ENCODE measurements around the gene ERMARD. TPM values are rescaled to one million over a fixed set of nuclear protein-coding genes. Genes with fewer than 3 reads are reported as not detected.

ERMARD gene
- total and polyA plus RNA-seq, 2 experiments from 2014 or later = 15.6 to 22.0 TPM

- H3K4me3 ChIP-seq = no peak overlapping the region
- no peaks in the 10 kb centered on the region for H3K4me1 ChIP-seq (ENCODE audit: insufficient read depth)
- no peaks in the 10 kb centered on the region for H3K9me3 ChIP-seq (ENCODE audit: low read depth)
- H2AFZ ChIP-seq = no peak overlapping the region
- H3K79me2 ChIP-seq (ENCODE audit: insufficient read depth) = no peaks in the 10 kb centered on the region
- in situ Hi-C loops (cut with MboI) = no loop called here
- H4K20me1 ChIP-seq (ENCODE audit: insufficient read depth) = no peaks in the 10 kb centered on the region
- WGBS, 2 experiments (ENCODE audit: low coverage in 1 of 2, low lambda C conversion rate in 2 of 2, missing lambda C conversion rate in 2 of 2) = 34 to 41% methylated on average over 2 of the region's 2 CpGs
- H3K36me3 ChIP-seq (ENCODE audit: low read depth) = no peaks in the 10 kb centered on the region
- H3K9ac ChIP-seq = no peak overlapping the region
- DNase-seq = no peak
- H3K27ac ChIP-seq = no peak overlapping the region
- H3F3A ChIP-seq (ENCODE audit: insufficient read depth) = no peaks in the 10 kb centered on the region
- no peaks in the 10 kb centered on the region for H3K9me2 ChIP-seq (ENCODE audit: insufficient read depth)
- H3K4me2 ChIP-seq (ENCODE audit: unreplicated experiment) = no peak overlapping the region
- H3K27me3 ChIP-seq (replicated peaks; ENCODE audit: insufficient read depth) = peaks cover 5% of the 10 kb centered on the region; the same call in 1 of the 2 replicates
- TF ChIP-seq EZH2 (IDR thresholded peaks at IDR 0.05; ENCODE audit: insufficient read depth, poor library complexity, severe bottlenecking) (no peak), EZH2phosphoT487 (IDR thresholded peaks at IDR 0.05; ENCODE audit: insufficient read depth, low read depth) (no peak)
Measured at GRCh38 chr6:169816054-169816453, 64.6 kb downstream of the ERMARD start.

GRCh38 chr6:169816975-169817374 is 65.6 kb downstream of the ERMARD start:
- 48 to 61% methylated on average over 3 of the region's 3 CpGs for WGBS, 2 experiments (ENCODE audit: low coverage in 1 of 2, low lambda C conversion rate in 2 of 2, missing lambda C conversion rate in 2 of 2)
- H3K4me3 ChIP-seq = no peak overlapping the region
- no peaks in the 10 kb centered on the region for H3K4me1 ChIP-seq (ENCODE audit: insufficient read depth)
- H3K36me3 ChIP-seq (ENCODE audit: low read depth) = no peaks in the 10 kb centered on the region
- no peaks in the 10 kb centered on the region for H4K20me1 ChIP-seq (ENCODE audit: insufficient read depth)
- DNase-seq = no peak
- no peaks in the 10 kb centered on the region for H3K9me2 ChIP-seq (ENCODE audit: insufficient read depth)
- H2AFZ ChIP-seq = no peak overlapping the region
- TF ChIP-seq EZH2 (IDR thresholded peaks at IDR 0.05; ENCODE audit: insufficient read depth, poor library complexity, severe bottlenecking) (no peak), EZH2phosphoT487 (IDR thresholded peaks at IDR 0.05; ENCODE audit: insufficient read depth, low read depth) (no peak)
- H3K27me3 ChIP-seq (replicated peaks; ENCODE audit: insufficient read depth) = peaks cover 5% of the 10 kb centered on the region; the same call in 1 of the 2 replicates
- in situ Hi-C loops (cut with MboI) = no loop called here
- H3K27ac ChIP-seq = no peak overlapping the region
- H3K79me2 ChIP-seq (ENCODE audit: insufficient read depth) = no peaks in the 10 kb centered on the region
- H3K9ac ChIP-seq = no peak overlapping the region
- no peak overlapping the region for H3K4me2 ChIP-seq (ENCODE audit: unreplicated experiment)
- no peaks in the 10 kb centered on the region for H3F3A ChIP-seq (ENCODE audit: insufficient read depth)
- no peaks in the 10 kb centered on the region for H3K9me3 ChIP-seq (ENCODE audit: low read depth)

GRCh38 chr6:169820358-169820757 is 68.9 kb downstream of the ERMARD start:
- Histone ChIP-seq H3K27ac (no peak overlapping the region), H3K4me3 (no peak overlapping the region), H2AFZ (no peak overlapping the region), H3K27me3 (replicated peaks; ENCODE audit: insufficient read depth) (peaks cover 5% of the 10 kb centered on the region; the same call in 1 of the 2 replicates), H3F3A (ENCODE audit: insufficient read depth) (no peaks in the 10 kb centered on the region), H3K9me2 (ENCODE audit: insufficient read depth) (no peaks in the 10 kb centered on the region), H3K9ac (no peak overlapping the region), H3K9me3 (ENCODE audit: low read depth) (no peaks in the 10 kb centered on the region), H4K20me1 (ENCODE audit: insufficient read depth) (no peaks in the 10 kb centered on the region), H3K36me3 (ENCODE audit: low read depth) (no peaks in the 10 kb centered on the region), H3K79me2 (ENCODE audit: insufficient read depth) (no peaks in the 10 kb centered on the region), H3K4me1 (ENCODE audit: insufficient read depth) (no peaks in the 10 kb centered on the region), H3K4me2 (ENCODE audit: unreplicated experiment) (no peak overlapping the region)
- 64% methylated on average over 2 of the region's 2 CpGs for WGBS, 2 experiments (ENCODE audit: low coverage in 1 of 2, low lambda C conversion rate in 2 of 2, missing lambda C conversion rate in 2 of 2)
- in situ Hi-C loops (cut with MboI) = no loop called here
- TF ChIP-seq EZH2 (IDR thresholded peaks at IDR 0.05; ENCODE audit: insufficient read depth, poor library complexity, severe bottlenecking) = no peak
- no peak for DNase-seq

- in situ Hi-C loops (cut with MboI) = no loop called here
- Histone ChIP-seq H2AFZ (no peak overlapping the region), H3K36me3 (ENCODE audit: low read depth) (no peaks in the 10 kb centered on the region), H3K79me2 (ENCODE audit: insufficient read depth) (no peaks in the 10 kb centered on the region), H4K20me1 (ENCODE audit: insufficient read depth) (no peaks in the 10 kb centered on the region), H3K9me3 (ENCODE audit: low read depth) (no peaks in the 10 kb centered on the region), H3K4me2 (ENCODE audit: unreplicated experiment) (no peak overlapping the region), H3K9ac (no peak overlapping the region), H3F3A (ENCODE audit: insufficient read depth) (no peaks in the 10 kb centered on the region), H3K27me3 (replicated peaks; ENCODE audit: insufficient read depth) (peaks cover 5% of the 10 kb centered on the region; the same call in 1 of the 2 replicates), H3K4me1 (ENCODE audit: insufficient read depth) (no peaks in the 10 kb centered on the region), H3K9me2 (ENCODE audit: insufficient read depth) (no peaks in the 10 kb centered on the region), H3K4me3 (no peak overlapping the region), H3K27ac (no peak overlapping the region)
- TF ChIP-seq EZH2 (IDR thresholded peaks at IDR 0.05; ENCODE audit: insufficient read depth, poor library complexity, severe bottlenecking) (no peak), EZH2phosphoT487 (IDR thresholded peaks at IDR 0.05; ENCODE audit: insufficient read depth, low read depth) (no peak)
- DNase-seq = no peak
- WGBS, 2 experiments (ENCODE audit: low coverage in 1 of 2, low lambda C conversion rate in 2 of 2, missing lambda C conversion rate in 2 of 2) = 74 to 80% methylated on average over 9 of the region's 9 CpGs
Measured at GRCh38 chr6:169824021-169824420, 72.6 kb downstream of the ERMARD start.
